Stimulated activated naive CD8-positive, alpha-beta T cell treated with anti-CD3 and anti-CD28 coated beads, Interleukin-15, Interleukin-2, amounts not matched to agents 100 ng/mL and 50 ng/mL, for 24 hours (primary cell): ENCODE data around the gene MYRF.

ENCODE experiments used
- H3K27ac Mint-ChIP-seq: one replicate; pipeline ENCODE4 v1.8.0; 2021; ENCODE audit warnings: mild to moderate bottlenecking, mixed read lengths
- H3K27me3 Mint-ChIP-seq: one replicate; pipeline ENCODE4 v1.8.0; 2021; ENCODE audit warnings: mixed read lengths
- H3K36me3 Mint-ChIP-seq: one replicate; pipeline ENCODE4 v1.8.0; 2021; ENCODE audit warnings: low read depth, mixed read lengths
- H3K4me1 Mint-ChIP-seq: one replicate; pipeline ENCODE4 v1.8.0; 2021; ENCODE audit warnings: low read depth, mixed read lengths
- H3K4me3 Mint-ChIP-seq: one replicate; pipeline ENCODE4 v1.8.0; 2021; ENCODE audit warnings: mild to moderate bottlenecking, mixed read lengths
- H3K9me3 Mint-ChIP-seq: one replicate; pipeline ENCODE4 v1.8.0; 2021; ENCODE audit warnings: mixed read lengths

The MYRF gene

GRCh38 chr11:61730240-61730994 is 22.0 kb upstream of the MYRF start:
- Mint-ChIP-seq H3K4me3 (no peak overlapping the region), H3K27ac (no peak overlapping the region), H3K27me3 (no peaks in the 10 kb centered on the region), H3K4me1 (peaks cover 3% of the 10 kb centered on the region), H3K36me3 (no peaks in the 10 kb centered on the region), H3K9me3 (no peaks in the 10 kb centered on the region)

GRCh38 chr11:61731211-61731951 is 21.1 kb upstream of the MYRF start:
- Mint-ChIP-seq H3K27ac (no peak overlapping the region), H3K4me3 (no peak overlapping the region), H3K4me1 (peaks cover 3% of the 10 kb centered on the region), H3K36me3 (no peaks in the 10 kb centered on the region), H3K9me3 (no peaks in the 10 kb centered on the region), H3K27me3 (no peaks in the 10 kb centered on the region)

GRCh38 chr11:61731952-61732675 is 20.3 kb upstream of the MYRF start:
- Mint-ChIP-seq H3K27me3 (no peaks in the 10 kb centered on the region), H3K4me1 (peaks cover 3% of the 10 kb centered on the region), H3K27ac (no peak overlapping the region), H3K4me3 (no peak overlapping the region), H3K9me3 (no peaks in the 10 kb centered on the region), H3K36me3 (no peaks in the 10 kb centered on the region)

GRCh38 chr11:61732705-61733104 is 19.7 kb upstream of the MYRF start:
- Mint-ChIP-seq H3K4me3 (no peak overlapping the region), H3K36me3 (no peaks in the 10 kb centered on the region), H3K9me3 (no peaks in the 10 kb centered on the region), H3K27me3 (no peaks in the 10 kb centered on the region), H3K4me1 (peaks cover 3% of the 10 kb centered on the region), H3K27ac (no peak overlapping the region)

- Mint-ChIP-seq H3K4me3 (no peak overlapping the region), H3K27ac (no peak overlapping the region)
Observed at GRCh38 chr11:61733120-61733978, 19.1 kb upstream of the MYRF start.

GRCh38 chr11:61734767-61735166 is 17.7 kb upstream of the MYRF start:
- Mint-ChIP-seq H3K27ac (no peak overlapping the region), H3K36me3 (no peaks in the 10 kb centered on the region), H3K4me1 (peaks cover 3% of the 10 kb centered on the region), H3K27me3 (no peaks in the 10 kb centered on the region), H3K4me3 (no peak overlapping the region), H3K9me3 (no peaks in the 10 kb centered on the region)

More at GRCh38 chr11:61733120-61733978, 19.1 kb upstream of the MYRF start:
- H3K9me3 Mint-ChIP-seq: no peaks in the 10 kb centered on the region
- peaks cover 3% of the 10 kb centered on the region for H3K4me1 Mint-ChIP-seq
- no peaks in the 10 kb centered on the region for H3K27me3 Mint-ChIP-seq
- no peaks in the 10 kb centered on the region for H3K36me3 Mint-ChIP-seq

- Mint-ChIP-seq H3K9me3 (no peaks in the 10 kb centered on the region), H3K4me1 (peaks cover 3% of the 10 kb centered on the region), H3K4me3 (no peak overlapping the region), H3K36me3 (no peaks in the 10 kb centered on the region), H3K27ac (no peak overlapping the region), H3K27me3 (no peaks in the 10 kb centered on the region)
Observed at GRCh38 chr11:61735391-61735790, 17.0 kb upstream of the MYRF start.

- Mint-ChIP-seq H3K9me3 (no peaks in the 10 kb centered on the region), H3K4me1 (peaks cover 3% of the 10 kb centered on the region), H3K36me3 (no peaks in the 10 kb centered on the region), H3K27ac (no peak overlapping the region), H3K4me3 (no peak overlapping the region), H3K27me3 (no peaks in the 10 kb centered on the region)
Observed at GRCh38 chr11:61736310-61736709, 16.1 kb upstream of the MYRF start.

- Mint-ChIP-seq H3K4me3 (no peak overlapping the region), H3K27ac (no peak overlapping the region), H3K9me3 (no peaks in the 10 kb centered on the region), H3K4me1 (peaks cover 3% of the 10 kb centered on the region), H3K27me3 (no peaks in the 10 kb centered on the region), H3K36me3 (no peaks in the 10 kb centered on the region)
Observed at GRCh38 chr11:61737131-61737530, 15.3 kb upstream of the MYRF start.

- no peaks in the 10 kb centered on the region for H3K27me3 Mint-ChIP-seq
- H3K9me3 Mint-ChIP-seq: no peaks in the 10 kb centered on the region
- H3K27ac Mint-ChIP-seq: no peak overlapping the region
Observed at GRCh38 chr11:61737636-61738386, 14.6 kb upstream of the MYRF start.

GRCh38 chr11:61738776-61739175 is 13.7 kb upstream of the MYRF start:
- Mint-ChIP-seq H3K27me3 (no peaks in the 10 kb centered on the region), H3K36me3 (no peaks in the 10 kb centered on the region), H3K9me3 (no peaks in the 10 kb centered on the region), H3K4me1 (no peaks in the 10 kb centered on the region), H3K27ac (no peak overlapping the region), H3K4me3 (no peak overlapping the region)

More at GRCh38 chr11:61737636-61738386, 14.6 kb upstream of the MYRF start:
- H3K4me1 Mint-ChIP-seq: peaks cover 3% of the 10 kb centered on the region
- no peaks in the 10 kb centered on the region for H3K36me3 Mint-ChIP-seq
- no peak overlapping the region for H3K4me3 Mint-ChIP-seq

GRCh38 chr11:61739413-61739812 is 13.0 kb upstream of the MYRF start:
- no peaks in the 10 kb centered on the region for H3K27me3 Mint-ChIP-seq
- H3K9me3 Mint-ChIP-seq: no peaks in the 10 kb centered on the region
- H3K36me3 Mint-ChIP-seq: no peaks in the 10 kb centered on the region
- H3K27ac Mint-ChIP-seq: no peak overlapping the region
- H3K4me1 Mint-ChIP-seq: no peaks in the 10 kb centered on the region
- H3K4me3 Mint-ChIP-seq: no peak overlapping the region

GRCh38 chr11:61739966-61740365 is 12.5 kb upstream of the MYRF start:
- Mint-ChIP-seq H3K36me3 (no peaks in the 10 kb centered on the region), H3K4me3 (no peak overlapping the region), H3K9me3 (no peaks in the 10 kb centered on the region), H3K4me1 (no peaks in the 10 kb centered on the region), H3K27me3 (no peaks in the 10 kb centered on the region), H3K27ac (no peak overlapping the region)

- Mint-ChIP-seq H3K4me3 (no peak overlapping the region), H3K4me1 (no peaks in the 10 kb centered on the region), H3K36me3 (no peaks in the 10 kb centered on the region), H3K27ac (no peak overlapping the region), H3K9me3 (no peaks in the 10 kb centered on the region), H3K27me3 (no peaks in the 10 kb centered on the region)
Observed at GRCh38 chr11:61742391-61742790, 10.0 kb upstream of the MYRF start.
